ENCODE data around the gene ZFP2.

Gene ZFP2

DNA sequence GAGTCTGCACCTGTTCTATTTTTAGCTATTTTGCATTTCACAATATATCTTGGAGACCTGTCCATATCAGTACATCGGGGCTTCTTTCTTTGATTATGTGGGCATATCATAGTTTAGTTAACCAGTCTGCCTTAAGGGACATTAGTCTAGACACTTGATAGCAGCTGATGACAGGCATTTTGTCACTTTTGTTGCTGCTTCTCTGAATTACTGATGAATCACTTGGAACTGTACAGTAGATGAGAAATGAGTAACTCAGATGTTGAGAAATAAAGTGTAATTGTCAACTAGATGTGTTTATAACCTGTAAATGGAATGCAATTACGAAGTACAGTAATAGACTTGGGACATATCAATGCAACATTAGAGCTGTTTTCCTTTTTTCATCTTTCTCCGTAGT, 7.1 kb downstream of the ZFP2 start:
- TF ChIP-seq, protein P1, sequence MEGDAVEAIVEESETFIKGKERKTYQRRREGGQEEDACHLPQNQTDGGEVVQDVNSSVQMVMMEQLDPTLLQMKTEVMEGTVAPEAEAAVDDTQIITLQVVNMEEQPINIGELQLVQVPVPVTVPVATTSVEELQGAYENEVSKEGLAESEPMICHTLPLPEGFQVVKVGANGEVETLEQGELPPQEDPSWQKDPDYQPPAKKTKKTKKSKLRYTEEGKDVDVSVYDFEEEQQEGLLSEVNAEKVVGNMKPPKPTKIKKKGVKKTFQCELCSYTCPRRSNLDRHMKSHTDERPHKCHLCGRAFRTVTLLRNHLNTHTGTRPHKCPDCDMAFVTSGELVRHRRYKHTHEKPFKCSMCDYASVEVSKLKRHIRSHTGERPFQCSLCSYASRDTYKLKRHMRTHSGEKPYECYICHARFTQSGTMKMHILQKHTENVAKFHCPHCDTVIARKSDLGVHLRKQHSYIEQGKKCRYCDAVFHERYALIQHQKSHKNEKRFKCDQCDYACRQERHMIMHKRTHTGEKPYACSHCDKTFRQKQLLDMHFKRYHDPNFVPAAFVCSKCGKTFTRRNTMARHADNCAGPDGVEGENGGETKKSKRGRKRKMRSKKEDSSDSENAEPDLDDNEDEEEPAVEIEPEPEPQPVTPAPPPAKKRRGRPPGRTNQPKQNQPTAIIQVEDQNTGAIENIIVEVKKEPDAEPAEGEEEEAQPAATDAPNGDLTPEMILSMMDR (IDR thresholded peaks at IDR 0.05; ENCODE audit: insufficient read depth, low read depth, low read length, missing control alignments): no peak
- H3K4me3 ChIP-seq (ENCODE audit: low read depth, low read length): no peak overlapping the region
- no peak for DNase-seq (ENCODE audit: low read depth)

DNA sequence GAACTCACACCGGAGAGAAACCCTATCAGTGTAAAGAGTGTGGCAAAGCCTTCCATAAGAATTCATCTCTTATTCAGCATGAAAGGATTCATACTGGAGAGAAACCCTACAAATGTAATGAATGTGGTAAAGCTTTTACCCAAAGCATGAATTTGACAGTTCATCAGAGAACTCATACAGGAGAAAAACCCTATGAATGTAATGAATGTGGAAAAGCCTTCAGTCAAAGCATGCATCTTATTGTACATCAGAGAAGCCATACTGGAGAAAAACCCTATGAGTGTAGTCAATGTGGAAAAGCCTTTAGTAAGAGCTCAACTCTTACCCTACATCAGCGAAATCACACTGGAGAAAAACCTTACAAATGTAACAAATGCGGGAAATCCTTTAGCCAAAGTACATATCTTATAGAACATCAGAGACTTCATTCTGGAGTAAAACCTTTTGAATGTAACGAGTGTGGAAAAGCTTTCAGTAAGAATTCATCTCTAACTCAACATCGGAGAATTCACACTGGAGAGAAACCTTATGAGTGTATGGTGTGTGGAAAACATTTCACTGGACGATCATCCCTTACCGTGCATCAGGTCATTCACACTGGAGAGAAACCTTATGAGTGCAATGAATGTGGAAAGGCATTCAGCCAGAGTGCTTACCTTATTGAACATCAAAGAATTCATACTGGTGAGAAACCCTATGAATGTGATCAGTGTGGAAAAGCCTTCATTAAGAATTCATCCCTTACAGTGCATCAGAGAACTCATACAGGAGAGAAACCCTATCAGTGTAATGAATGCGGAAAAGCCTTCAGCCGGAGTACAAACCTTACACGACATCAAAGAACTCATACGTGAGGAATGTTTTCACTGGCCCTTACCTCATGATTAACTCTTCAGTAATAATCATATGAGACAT, 36.4 kb downstream of the ZFP2 start:
- TF ChIP-seq, protein P1 (IDR thresholded peaks at IDR 0.05; ENCODE audit: insufficient read depth, low read depth, low read length, missing control alignments): no peak
- no peak overlapping the region for H3K4me3 ChIP-seq (ENCODE audit: low read depth, low read length)
- DNase-seq (ENCODE audit: low read depth): no peak

DNA sequence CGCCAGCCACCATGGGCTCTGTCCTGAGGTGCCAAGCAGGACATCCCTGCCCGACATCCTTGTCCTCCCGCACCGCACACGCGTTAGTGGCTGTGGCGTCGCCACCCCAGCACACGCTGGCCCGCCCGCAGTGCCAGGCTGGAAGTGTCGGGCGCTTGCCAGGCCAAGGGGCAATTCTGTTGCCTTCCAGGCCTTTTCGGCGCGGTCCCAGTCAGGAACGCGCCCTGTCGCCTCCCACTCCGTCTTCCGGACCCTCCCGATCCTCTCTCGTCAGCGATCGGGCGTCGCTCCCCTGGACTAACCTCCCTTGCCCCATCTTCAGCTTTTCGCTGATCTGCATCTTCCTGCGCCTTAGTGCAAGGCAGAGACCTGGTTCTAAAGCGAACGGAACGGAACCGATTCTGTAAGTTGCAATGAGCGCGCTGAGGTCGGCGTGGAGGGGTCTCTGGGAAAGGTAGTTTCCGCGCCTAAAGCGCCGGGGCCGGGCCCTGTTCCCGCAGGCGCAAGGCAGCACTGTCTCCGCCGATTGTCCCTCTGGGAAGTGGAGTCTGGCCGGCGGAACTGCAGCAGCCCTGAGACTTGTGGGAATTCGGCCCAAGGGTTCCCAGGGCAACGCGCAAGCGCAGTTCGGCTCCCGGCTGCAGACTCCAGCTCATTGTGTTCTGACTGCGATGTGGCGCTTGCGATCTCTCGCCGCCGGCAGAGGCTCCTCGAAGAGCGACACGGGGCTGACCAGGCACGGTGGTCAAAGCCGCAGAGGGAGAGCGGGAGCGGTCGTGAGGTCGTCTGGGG, 45.1 kb downstream of the ZFP2 start, which contains the start of gene ZNF454:
Gene ZNF454, plus strand, starts transcription at position 630 of the 792 bp plus-strand sequence. CDS start 1,594 bp downstream, outside the sequence.
- TF ChIP-seq, protein P1 (IDR thresholded peaks at IDR 0.05; ENCODE audit: insufficient read depth, low read depth, low read length, missing control alignments): no peak
- no peak within 1 kb of the TSS for H3K4me3 ChIP-seq (ENCODE audit: low read depth, low read length)
- DNase-seq (ENCODE audit: low read depth): no peak

DNA sequence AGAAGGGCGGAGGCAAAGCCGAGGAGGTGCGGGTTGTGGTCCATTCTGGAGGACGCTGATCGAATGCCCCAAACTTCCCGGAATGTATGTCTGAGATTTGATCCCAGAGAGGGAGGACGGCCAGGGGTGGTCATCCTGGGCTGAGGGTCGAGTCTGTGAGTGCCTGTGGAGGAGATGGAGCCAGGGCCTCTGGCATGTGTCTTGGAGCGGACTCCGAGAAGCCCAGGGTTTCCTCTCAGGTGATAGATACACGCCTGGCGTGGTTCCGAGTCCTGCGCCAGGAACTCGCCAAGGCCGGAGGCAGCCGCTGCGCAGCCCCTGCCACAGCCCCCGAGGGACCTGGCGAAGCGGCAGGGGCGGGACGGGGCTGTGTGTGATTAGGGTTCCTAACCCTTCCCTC, 45.6 kb downstream of the ZFP2 start:
- no peak for DNase-seq (ENCODE audit: low read depth)
- TF ChIP-seq, protein P1 (IDR thresholded peaks at IDR 0.05; ENCODE audit: insufficient read depth, low read depth, low read length, missing control alignments): no peak
- no peak overlapping the region for H3K4me3 ChIP-seq (ENCODE audit: low read depth, low read length)

DNA sequence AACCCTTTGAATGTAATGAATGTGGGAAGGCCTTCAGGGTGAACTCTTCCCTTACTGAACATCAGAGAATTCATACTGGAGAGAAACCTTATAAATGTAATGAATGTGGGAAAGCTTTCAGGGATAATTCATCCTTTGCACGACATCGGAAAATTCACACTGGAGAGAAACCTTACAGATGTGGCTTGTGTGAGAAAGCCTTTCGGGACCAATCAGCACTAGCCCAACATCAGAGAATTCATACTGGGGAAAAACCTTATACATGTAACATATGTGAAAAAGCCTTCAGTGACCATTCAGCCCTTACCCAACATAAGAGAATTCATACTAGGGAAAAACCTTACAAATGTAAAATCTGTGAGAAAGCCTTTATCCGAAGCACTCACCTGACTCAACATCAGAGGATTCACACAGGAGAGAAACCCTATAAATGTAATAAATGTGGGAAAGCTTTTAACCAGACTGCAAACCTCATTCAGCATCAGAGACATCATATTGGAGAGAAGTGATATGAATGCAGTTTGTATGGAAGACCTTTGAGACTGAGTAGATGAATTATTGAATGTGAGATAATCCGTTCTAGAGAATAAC, 69.8 kb downstream of the ZFP2 start:
- TF ChIP-seq, protein P1 (IDR thresholded peaks at IDR 0.05; ENCODE audit: insufficient read depth, low read depth, low read length, missing control alignments): no peak
- no peak overlapping the region for H3K4me3 ChIP-seq (ENCODE audit: low read depth, low read length)
- no peak for DNase-seq (ENCODE audit: low read depth)

DNA sequence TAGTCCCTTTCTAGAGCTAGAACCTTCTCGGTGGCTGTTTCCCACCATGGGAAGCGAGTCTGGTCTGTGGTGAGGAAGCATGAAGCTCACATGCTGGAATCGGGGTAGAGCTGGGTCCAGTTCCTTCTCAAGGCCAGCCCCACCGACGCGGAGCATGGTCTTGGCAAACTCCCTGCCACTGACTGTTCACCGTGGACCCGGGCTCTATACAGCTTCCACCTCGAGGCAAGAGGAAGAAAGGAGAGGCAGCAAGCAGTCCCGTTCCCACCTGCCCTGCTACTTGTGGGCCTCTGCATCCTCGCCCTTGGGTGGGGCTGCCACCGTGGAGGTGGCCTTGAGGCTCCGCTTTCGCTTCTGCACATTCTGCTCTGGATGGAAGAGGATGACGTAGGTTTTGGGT, 85.7 kb downstream of the ZFP2 start:
- TF ChIP-seq, protein P1 (IDR thresholded peaks at IDR 0.05; ENCODE audit: insufficient read depth, low read depth, low read length, missing control alignments): no peak
- no peak overlapping the region for H3K4me3 ChIP-seq (ENCODE audit: low read depth, low read length)
- no peak for DNase-seq (ENCODE audit: low read depth)

Data from GM12865 (cell line).